Smooth muscle cell (in vitro differentiated cells): ENCODE data around the gene OR8I2. TPM values are rescaled to one million over a fixed set of nuclear protein-coding genes. Genes with fewer than 3 reads are reported as not detected.
A peak's percentile ranks its signal among the peaks of the same experiment; 100 is the strongest.
"Not testable (repeated sequence)": the region's sequence is repeated elsewhere in the genome, so short reads cannot be mapped to it uniquely, and the experiment has no call there.

Experiments used
- DNase-seq: peaks from one replicate; lab custom pipeline; 2025; ENCODE audit not compliant: unreplicated experiment; lab: John Stamatoyannopoulos, UW
- H2AFZ ChIP-seq: fragments of 200-600 bp; sonication (generic); 2 replicates; pipeline ENCODE4 v1.6.0; 2016; ENCODE audit warnings: antibody characterized with exemption, low read depth, mild to moderate bottlenecking
- H3F3A ChIP-seq: fragments of 200-600 bp; sonication (generic); 2 replicates; pipeline ENCODE4 v1.6.0; 2017; ENCODE audit warnings: antibody characterized with exemption, low read depth
- H3K27ac ChIP-seq: fragments of 200-600 bp; sonication (generic); 2 replicates; pipeline ENCODE4 v1.5.1; 2016; ENCODE audit warnings: low read depth, mild to moderate bottlenecking
- H3K27me3 ChIP-seq: fragments of 200-600 bp; sonication (generic); 2 replicates; pipeline ENCODE4 v1.6.1; 2016; ENCODE audit warnings: low read depth, mild to moderate bottlenecking
- H3K36me3 ChIP-seq: fragments of 200-600 bp; sonication (generic); 2 replicates; pipeline ENCODE4 v1.5.1; 2016; ENCODE audit warnings: low read depth
- H3K4me1 ChIP-seq: fragments of 200-600 bp; sonication (generic); 2 replicates; pipeline ENCODE4 v1.5.1; 2016; ENCODE audit warnings: low read depth
- H3K4me2 ChIP-seq: fragments of 200-600 bp; sonication (generic); 2 replicates; pipeline ENCODE4 v1.6.0; 2016; ENCODE audit warnings: mild to moderate bottlenecking
- H3K4me3 ChIP-seq: fragments of 200-600 bp; sonication (generic); 2 replicates; pipeline ENCODE4 v1.5.1; 2016; ENCODE audit warnings: mild to moderate bottlenecking
- H3K79me2 ChIP-seq: fragments of 200-600 bp; sonication (generic); 2 replicates; pipeline ENCODE4 v1.6.0; 2016; ENCODE audit warnings: low read depth, mild to moderate bottlenecking
- H3K9ac ChIP-seq: fragments of 200-600 bp; sonication (generic); 2 replicates; pipeline ENCODE4 v1.6.0; 2016; ENCODE audit warnings: low read depth
- H3K9me3 ChIP-seq: fragments of 200-600 bp; sonication (generic); replicated peaks from 2 replicates; pipeline ENCODE4 v1.5.1; 2016; ENCODE audit warnings: low read depth
- H4K20me1 ChIP-seq: fragments of 200-600 bp; sonication (generic); 2 replicates; pipeline ENCODE4 v1.6.0; 2016; ENCODE audit warnings: low read depth
- WGBS: methylation state at CpG from one replicate; pipeline ENCODE4 v1.1.7; 2016; ENCODE audit warnings: low lambda C conversion rate; 5-methylcytosine and 5-hydroxymethylcytosine counted together
- polyA plus RNA-seq: library from polyadenylated mRNA; unstranded; fragments of >200 nt; fragmentation: Nextera tagmentation; extraction: Ambion mirVana; gene quantifications from 2 replicates; pipeline ENCODE4 v1.2.1, GENCODE V29; 2016
- total RNA-seq: library from RNA; depleted of rRNA; stranded (reverse); fragments of >200 nt; gene quantifications from 2 replicates; pipeline ENCODE4 v1.2.3, GENCODE V29; 2014
- TF ChIP-seq, protein P1 (sequence below): fragments of 200-600 bp; sonication (generic); IDR thresholded peaks from 2 replicates; pipeline ENCODE4 v1.5.1; 2017; ENCODE audit warnings: borderline replicate concordance, mild to moderate bottlenecking, antibody characterized with exemption; ENCODE audit not compliant: insufficient read depth, poor library complexity, severe bottlenecking

Gene OR8I2
- total and polyA plus RNA-seq, 2 experiments from 2014 or later, result not detected

GRCh38 chr11:56057661-56058237 lies 35.4 kb upstream of the OR8I2 start:
- not testable (repeated sequence) for H3K4me3 ChIP-seq, H3K9me3 ChIP-seq, DNase-seq, H3K4me2 ChIP-seq, H3K36me3 ChIP-seq, H3F3A ChIP-seq, H3K27me3 ChIP-seq, H3K27ac ChIP-seq, H3K9ac ChIP-seq, H4K20me1 ChIP-seq, H3K79me2 ChIP-seq, H3K4me1 ChIP-seq
- WGBS, result 5% methylated on average over 7 of the region's 7 CpGs
- peak overlapping the region; percentile 62 for H2AFZ ChIP-seq

- not testable (repeated sequence) for H4K20me1 ChIP-seq, H3K9ac ChIP-seq, H3K27ac ChIP-seq, H3K36me3 ChIP-seq, H3K9me3 ChIP-seq, H3F3A ChIP-seq, H3K79me2 ChIP-seq, H3K4me3 ChIP-seq, H2AFZ ChIP-seq, H3K4me2 ChIP-seq, DNase-seq, H3K4me1 ChIP-seq, H3K27me3 ChIP-seq
- WGBS, result 47% methylated on average over 7 of the region's 7 CpGs
Measured at GRCh38 chr11:56058260-56058780, 34.8 kb upstream of the OR8I2 start.

GRCh38 chr11:56066980-56067379 lies 26.1 kb upstream of the OR8I2 start:
- DNase-seq, result no peak
- 67% methylated on average over 2 of the region's 2 CpGs for WGBS
- Histone ChIP-seq H4K20me1 (no peaks in the 10 kb centered on the region), H3K27me3 (no peaks in the 10 kb centered on the region), H3K4me2 (no peak overlapping the region), H3K9ac (no peak overlapping the region), H3K36me3 (no peaks in the 10 kb centered on the region), H3K79me2 (no peaks in the 10 kb centered on the region), H3K27ac (no peak overlapping the region), H3K4me3 (no peak overlapping the region), H3K9me3 (no peaks in the 10 kb centered on the region), H3F3A (no peaks in the 10 kb centered on the region), H3K4me1 (no peaks in the 10 kb centered on the region), H2AFZ (no peak overlapping the region)
- TF ChIP-seq, protein P1, sequence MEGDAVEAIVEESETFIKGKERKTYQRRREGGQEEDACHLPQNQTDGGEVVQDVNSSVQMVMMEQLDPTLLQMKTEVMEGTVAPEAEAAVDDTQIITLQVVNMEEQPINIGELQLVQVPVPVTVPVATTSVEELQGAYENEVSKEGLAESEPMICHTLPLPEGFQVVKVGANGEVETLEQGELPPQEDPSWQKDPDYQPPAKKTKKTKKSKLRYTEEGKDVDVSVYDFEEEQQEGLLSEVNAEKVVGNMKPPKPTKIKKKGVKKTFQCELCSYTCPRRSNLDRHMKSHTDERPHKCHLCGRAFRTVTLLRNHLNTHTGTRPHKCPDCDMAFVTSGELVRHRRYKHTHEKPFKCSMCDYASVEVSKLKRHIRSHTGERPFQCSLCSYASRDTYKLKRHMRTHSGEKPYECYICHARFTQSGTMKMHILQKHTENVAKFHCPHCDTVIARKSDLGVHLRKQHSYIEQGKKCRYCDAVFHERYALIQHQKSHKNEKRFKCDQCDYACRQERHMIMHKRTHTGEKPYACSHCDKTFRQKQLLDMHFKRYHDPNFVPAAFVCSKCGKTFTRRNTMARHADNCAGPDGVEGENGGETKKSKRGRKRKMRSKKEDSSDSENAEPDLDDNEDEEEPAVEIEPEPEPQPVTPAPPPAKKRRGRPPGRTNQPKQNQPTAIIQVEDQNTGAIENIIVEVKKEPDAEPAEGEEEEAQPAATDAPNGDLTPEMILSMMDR, result no peak

DNA sequence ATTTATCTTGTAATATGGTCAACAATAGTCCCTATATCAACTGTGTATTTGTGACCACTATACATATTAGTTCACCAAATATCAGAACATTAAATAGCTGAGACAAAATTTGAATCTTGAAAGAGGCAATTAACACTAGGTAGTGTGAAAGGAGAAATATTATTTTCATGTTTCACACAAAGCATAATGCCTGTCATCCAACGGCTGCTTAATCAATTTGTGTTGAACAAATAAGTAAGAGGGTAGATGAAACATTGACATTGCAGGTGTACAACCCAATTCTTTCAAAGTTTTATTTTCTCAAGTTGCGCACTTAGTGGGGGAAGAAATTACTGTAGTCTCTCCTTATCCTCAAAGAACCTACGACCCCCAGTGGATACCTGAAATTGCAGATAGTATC lies 3.4 kb upstream of the OR8I2 start:
- no peaks in the 10 kb centered on the region for H3K36me3 ChIP-seq
- TF ChIP-seq, protein P1, result no peak
- no peaks in the 10 kb centered on the region for H3K79me2 ChIP-seq
- DNase-seq, result no peak
- H2AFZ ChIP-seq, result no peak overlapping the region
- no peak overlapping the region for H3K4me2 ChIP-seq
- no peaks in the 10 kb centered on the region for H3K27me3 ChIP-seq
- H3K9me3 ChIP-seq, result no peaks in the 10 kb centered on the region
- H3K27ac ChIP-seq, result no peak overlapping the region
- no peaks in the 10 kb centered on the region for H3F3A ChIP-seq
- WGBS, result 87% methylated on average over 3 of the region's 3 CpGs
- no peaks in the 10 kb centered on the region for H3K4me1 ChIP-seq
- H3K9ac ChIP-seq, result no peak overlapping the region
- H3K4me3 ChIP-seq, result no peak overlapping the region
- no peaks in the 10 kb centered on the region for H4K20me1 ChIP-seq
